A673 (cell line): ENCODE data around the gene ATP2B2.

Source experiments
- EZH2 ChIP-seq: fragments of 200-600 bp; sonication (generic); IDR thresholded peaks from 2 replicates; pipeline ENCODE4 v1.6.1; 2017; ENCODE audit warnings: borderline replicate concordance, low read depth, mild to moderate bottlenecking, mixed read lengths, antibody characterized with exemption, low read length; ENCODE audit not compliant: poor library complexity, severe bottlenecking
- TF ChIP-seq, protein P1 (sequence below): fragments of 300-800, 200-600 bp; sonication (generic); conservative IDR thresholded peaks from 2 replicates; pipeline ENCODE4 v1.5.1; 2017; ENCODE audit warnings: low read depth, mild to moderate bottlenecking, antibody characterized with exemption, low read length, moderate library complexity, mixed read lengths

DNA sequence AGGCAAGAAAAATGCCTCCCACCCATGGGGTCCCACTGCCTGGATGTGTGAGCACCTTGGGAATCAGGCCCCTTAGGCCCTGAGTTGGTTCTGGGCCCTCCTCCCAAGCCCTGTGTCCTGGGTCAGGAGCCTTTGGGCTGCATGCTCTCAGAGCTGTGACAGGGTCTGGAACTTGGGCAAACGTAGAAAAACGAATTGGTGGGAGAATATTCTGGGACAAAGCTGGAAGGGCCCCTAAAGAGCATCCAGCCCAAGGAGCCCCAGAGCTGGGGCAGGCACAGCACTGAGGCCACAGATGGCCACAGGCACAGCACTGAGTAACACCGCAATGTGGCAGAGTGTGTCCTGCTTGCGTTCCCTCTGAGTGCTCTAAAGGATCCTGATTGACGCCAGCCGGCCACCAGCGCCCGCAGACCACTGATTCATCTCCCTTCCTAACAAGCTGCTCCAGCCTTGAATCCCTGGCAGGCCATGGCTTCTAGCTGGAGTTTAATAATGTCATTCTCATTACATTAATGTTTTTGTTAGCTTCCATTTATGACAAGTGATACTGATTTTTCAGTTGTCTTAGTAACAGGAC, 165.9 kb downstream of the ATP2B2 start:
- TF ChIP-seq, protein P1, sequence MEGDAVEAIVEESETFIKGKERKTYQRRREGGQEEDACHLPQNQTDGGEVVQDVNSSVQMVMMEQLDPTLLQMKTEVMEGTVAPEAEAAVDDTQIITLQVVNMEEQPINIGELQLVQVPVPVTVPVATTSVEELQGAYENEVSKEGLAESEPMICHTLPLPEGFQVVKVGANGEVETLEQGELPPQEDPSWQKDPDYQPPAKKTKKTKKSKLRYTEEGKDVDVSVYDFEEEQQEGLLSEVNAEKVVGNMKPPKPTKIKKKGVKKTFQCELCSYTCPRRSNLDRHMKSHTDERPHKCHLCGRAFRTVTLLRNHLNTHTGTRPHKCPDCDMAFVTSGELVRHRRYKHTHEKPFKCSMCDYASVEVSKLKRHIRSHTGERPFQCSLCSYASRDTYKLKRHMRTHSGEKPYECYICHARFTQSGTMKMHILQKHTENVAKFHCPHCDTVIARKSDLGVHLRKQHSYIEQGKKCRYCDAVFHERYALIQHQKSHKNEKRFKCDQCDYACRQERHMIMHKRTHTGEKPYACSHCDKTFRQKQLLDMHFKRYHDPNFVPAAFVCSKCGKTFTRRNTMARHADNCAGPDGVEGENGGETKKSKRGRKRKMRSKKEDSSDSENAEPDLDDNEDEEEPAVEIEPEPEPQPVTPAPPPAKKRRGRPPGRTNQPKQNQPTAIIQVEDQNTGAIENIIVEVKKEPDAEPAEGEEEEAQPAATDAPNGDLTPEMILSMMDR = no peak
- no peak for TF ChIP-seq EZH2
